ENCODE data around the gene USP44.

DNA sequence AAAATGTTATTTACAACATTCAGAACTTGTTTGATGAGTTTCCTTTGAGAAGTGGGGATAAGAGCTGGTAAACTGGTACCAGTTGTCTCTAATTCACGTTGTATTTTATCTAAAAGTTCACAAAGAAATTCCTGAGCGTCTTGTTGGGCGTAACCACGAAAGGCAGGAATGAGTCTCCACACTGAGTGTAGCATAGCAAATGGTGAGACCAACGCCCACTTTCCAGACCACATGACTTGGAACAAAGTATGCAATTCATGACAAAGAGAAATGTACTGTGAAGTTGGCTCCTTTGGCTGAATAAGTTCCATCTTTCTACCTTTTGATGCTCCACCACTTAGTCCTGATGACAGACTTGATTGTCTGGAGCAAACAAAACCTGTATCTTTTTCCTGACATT lies 18.4 kb downstream of the USP44 start:
- TF ChIP-seq, protein P1, sequence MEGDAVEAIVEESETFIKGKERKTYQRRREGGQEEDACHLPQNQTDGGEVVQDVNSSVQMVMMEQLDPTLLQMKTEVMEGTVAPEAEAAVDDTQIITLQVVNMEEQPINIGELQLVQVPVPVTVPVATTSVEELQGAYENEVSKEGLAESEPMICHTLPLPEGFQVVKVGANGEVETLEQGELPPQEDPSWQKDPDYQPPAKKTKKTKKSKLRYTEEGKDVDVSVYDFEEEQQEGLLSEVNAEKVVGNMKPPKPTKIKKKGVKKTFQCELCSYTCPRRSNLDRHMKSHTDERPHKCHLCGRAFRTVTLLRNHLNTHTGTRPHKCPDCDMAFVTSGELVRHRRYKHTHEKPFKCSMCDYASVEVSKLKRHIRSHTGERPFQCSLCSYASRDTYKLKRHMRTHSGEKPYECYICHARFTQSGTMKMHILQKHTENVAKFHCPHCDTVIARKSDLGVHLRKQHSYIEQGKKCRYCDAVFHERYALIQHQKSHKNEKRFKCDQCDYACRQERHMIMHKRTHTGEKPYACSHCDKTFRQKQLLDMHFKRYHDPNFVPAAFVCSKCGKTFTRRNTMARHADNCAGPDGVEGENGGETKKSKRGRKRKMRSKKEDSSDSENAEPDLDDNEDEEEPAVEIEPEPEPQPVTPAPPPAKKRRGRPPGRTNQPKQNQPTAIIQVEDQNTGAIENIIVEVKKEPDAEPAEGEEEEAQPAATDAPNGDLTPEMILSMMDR (IDR thresholded peaks at IDR 0.05) = no peak
- no peak for TF ChIP-seq POLR2A (IDR thresholded peaks at IDR 0.05)

All from vagina (tissue), 2 donors.